Adrenal gland (tissue), 5 donors: ENCODE measurements around the gene AKIP1.
"Not testable (repeated sequence)": the region's sequence is repeated elsewhere in the genome, so short reads cannot be mapped to it uniquely, and the experiment has no call there.

Experiments
- POLR2A ChIP-seq, 2 donors: fragments of 450-650 bp; IDR thresholded peaks; one replicate each; pipeline ENCODE4 v1.6.1; 2017; ENCODE audit warnings: antibody characterized with exemption in 2 of 2, mild to moderate bottlenecking in 2 of 2, moderate library complexity in 1 of 2
- TF ChIP-seq, protein P1 (sequence below), 6 experiments: fragments of 450-650 bp in 4 of 6; fragments of 200-600 bp in 2 of 6; sonication (generic) in 1 of 6; IDR thresholded peaks; 1 replicate in 5 of 6; 2 replicates in 1 of 6; pipeline versions ENCODE4 v1.5.1 to v1.8.0; 2016 to 2021; ENCODE audit warnings: antibody characterized with exemption in 6 of 6, mild to moderate bottlenecking in 2 of 6, moderate library complexity in 1 of 6
- donor health status: DM: no; HTN: no; CAD: no.

DNA sequence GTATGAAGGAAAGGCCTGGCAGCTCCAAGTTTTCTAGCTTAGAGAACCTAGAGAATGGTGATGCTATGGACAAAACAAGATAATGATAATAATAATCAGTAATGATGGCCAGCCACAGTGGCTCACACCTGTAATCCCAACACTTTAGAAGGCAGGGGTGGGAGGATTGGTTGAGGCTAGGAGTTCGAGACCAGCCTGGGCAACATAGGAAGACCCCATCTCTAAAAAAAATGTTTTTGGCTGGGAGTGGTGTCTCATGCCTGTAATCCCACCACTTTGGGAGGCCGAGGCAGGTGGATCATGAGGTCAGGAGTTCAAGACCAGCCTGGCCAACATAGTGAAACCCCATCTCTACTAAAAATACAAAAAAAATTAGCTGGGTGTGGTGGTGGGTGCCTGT, 24.8 kb downstream of the AKIP1 start:
- TF ChIP-seq, protein P1, sequence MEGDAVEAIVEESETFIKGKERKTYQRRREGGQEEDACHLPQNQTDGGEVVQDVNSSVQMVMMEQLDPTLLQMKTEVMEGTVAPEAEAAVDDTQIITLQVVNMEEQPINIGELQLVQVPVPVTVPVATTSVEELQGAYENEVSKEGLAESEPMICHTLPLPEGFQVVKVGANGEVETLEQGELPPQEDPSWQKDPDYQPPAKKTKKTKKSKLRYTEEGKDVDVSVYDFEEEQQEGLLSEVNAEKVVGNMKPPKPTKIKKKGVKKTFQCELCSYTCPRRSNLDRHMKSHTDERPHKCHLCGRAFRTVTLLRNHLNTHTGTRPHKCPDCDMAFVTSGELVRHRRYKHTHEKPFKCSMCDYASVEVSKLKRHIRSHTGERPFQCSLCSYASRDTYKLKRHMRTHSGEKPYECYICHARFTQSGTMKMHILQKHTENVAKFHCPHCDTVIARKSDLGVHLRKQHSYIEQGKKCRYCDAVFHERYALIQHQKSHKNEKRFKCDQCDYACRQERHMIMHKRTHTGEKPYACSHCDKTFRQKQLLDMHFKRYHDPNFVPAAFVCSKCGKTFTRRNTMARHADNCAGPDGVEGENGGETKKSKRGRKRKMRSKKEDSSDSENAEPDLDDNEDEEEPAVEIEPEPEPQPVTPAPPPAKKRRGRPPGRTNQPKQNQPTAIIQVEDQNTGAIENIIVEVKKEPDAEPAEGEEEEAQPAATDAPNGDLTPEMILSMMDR (IDR thresholded peaks at IDR 0.05), result not testable (repeated sequence)
- TF ChIP-seq POLR2A (IDR thresholded peaks at IDR 0.05), result not testable (repeated sequence)
